BLaER1 (cell line): ENCODE data around the gene TEX2.
"Not testable (repeated sequence)": the region's sequence is repeated elsewhere in the genome, so short reads cannot be mapped to it uniquely, and the experiment has no call there.

Experiments
- H3K27ac ChIP-seq: shearing (Covaris generic); formaldehyde crosslinking; 2 replicates; pipeline ENCODE4 v1.8.1; 2022
- H3K27me3 ChIP-seq: shearing (Covaris generic); formaldehyde crosslinking; 2 replicates; pipeline ENCODE4 v1.8.1; 2022
- H3K36me3 ChIP-seq: shearing (Covaris generic); formaldehyde crosslinking; 2 replicates; pipeline ENCODE4 v1.8.1; 2022
- H3K4me1 ChIP-seq: shearing (Covaris generic); formaldehyde crosslinking; 2 replicates; pipeline ENCODE4 v1.8.1; 2022
- H3K4me2 ChIP-seq: shearing (Covaris generic); formaldehyde crosslinking; 2 replicates; pipeline ENCODE4 v1.8.1; 2022
- H3K4me3 ChIP-seq: shearing (Covaris generic); formaldehyde crosslinking; 2 replicates; pipeline ENCODE4 v1.8.1; 2022
- H3K9ac ChIP-seq: shearing (Covaris generic); formaldehyde crosslinking; 2 replicates; pipeline ENCODE4 v1.8.1; 2022
- H3K9me3 ChIP-seq: shearing (Covaris generic); formaldehyde crosslinking; 2 replicates; pipeline ENCODE4 v1.8.1; 2022
- H4K20me1 ChIP-seq: shearing (Covaris generic); formaldehyde crosslinking; 2 replicates; pipeline ENCODE4 v1.8.1; 2022
- Cebpa-rat ChIP-seq: shearing (Covaris generic); IDR thresholded peaks from 2 replicates; pipeline ENCODE4 v1.8.1; 2022

TEX2 gene

DNA sequence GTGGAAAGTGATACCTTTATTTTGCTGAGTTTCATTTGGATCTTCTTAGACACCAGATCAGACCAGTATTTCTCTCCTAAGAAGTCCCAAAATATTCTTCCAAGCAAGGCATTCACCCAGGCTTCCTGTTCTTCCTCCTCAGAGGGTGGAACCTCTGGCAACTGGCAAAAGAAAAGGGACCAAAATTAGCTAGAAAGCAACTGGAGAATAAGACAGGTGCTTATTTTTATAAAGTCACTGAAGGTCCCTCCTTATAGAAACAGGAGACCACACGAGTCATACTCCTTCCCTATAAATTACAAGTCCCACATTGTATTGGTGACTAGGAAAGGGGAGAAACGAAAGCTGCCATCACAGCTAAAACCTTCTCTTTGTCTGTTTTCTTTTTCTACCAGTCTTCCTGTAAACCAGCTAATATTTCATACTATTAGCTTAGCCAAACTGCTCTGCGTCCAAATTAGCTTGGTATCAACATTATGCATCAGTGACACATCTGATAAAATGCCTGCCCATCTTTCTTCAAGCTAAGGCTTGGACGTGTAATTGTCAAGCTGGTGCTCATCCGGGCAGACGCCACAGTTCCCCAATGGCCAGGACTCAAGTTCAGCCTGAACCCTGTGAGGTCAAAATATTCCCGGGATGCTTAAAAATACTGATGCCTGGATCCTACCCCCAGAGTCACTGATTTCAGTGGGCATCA lies 85.6 kb downstream of the TEX2 start:
- Histone ChIP-seq H3K4me1 (no peaks in the 10 kb centered on the region), H3K4me2 (no peak overlapping the region), H3K27me3 (no peaks in the 10 kb centered on the region), H3K9me3 (no peaks in the 10 kb centered on the region), H3K36me3 (peaks cover 48% of the 10 kb centered on the region), H3K4me3 (no peak overlapping the region), H3K9ac (no peak overlapping the region), H3K27ac (no peak overlapping the region), H4K20me1 (no peaks in the 10 kb centered on the region)
- TF ChIP-seq Cebpa-rat: no peak

DNA sequence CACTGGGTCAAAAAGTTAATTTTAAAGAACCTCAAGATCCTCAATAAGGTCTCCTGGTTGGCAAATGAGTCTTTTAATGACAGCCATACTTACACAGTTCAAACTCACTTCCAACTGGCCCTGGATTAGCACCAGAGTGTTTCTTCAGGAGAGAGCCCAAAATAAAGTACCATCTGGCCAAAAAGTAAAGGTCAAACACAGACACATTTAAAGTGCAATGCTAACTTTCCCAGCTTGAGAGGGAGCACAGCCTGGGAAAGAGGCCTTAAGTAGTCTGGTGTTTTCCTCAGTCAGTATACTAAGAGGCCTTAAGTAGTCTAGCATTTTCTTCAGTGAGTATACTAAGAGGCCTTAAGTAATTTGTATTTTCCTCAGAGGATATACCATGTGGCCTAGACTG lies 86.5 kb downstream of the TEX2 start:
- no peak overlapping the region for H3K9ac ChIP-seq
- no peaks in the 10 kb centered on the region for H4K20me1 ChIP-seq
- no peaks in the 10 kb centered on the region for H3K4me1 ChIP-seq

DNA sequence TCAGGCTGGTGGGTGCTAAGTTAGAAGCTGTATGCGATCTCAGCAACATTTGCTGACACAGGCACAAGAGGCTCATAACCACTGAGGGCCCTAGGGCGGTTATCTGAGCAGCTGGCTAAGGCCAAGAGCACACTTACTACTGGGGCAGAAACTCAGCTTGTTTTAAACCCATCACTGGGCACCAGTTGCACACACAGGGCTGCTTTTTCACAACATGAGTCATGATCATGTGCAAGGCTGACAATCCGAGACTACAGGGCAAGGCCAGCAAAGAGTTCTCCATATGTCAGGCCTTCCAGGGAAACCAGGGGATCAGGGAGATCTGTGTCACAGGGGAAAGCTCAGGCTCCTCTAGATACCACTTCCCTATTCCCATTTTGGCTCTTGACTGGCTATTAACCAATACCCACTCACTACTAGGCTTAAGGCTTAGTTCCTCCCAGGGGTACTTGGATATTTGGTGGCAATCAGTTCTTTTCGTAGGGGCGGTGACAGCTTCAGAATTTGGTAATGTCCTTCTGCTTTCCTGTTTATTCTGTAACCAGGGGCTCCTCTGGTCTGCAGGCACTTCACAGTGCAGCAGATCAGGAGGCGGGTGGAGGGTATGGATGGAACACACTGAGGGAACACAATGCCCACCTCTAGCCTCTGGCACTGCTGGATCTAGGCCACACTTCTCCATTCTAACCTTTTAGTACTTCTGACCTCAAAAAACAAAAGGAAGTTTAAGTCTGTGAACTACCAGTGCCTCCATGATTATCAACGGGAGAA lies 88.2 kb downstream of the TEX2 start:
- H3K9ac ChIP-seq: no peak overlapping the region

More for the DNA sequence above, 86.5 kb downstream of the TEX2 start:
- Histone ChIP-seq H3K4me3 (no peak overlapping the region), H3K9me3 (no peaks in the 10 kb centered on the region), H3K36me3 (peaks cover 54% of the 10 kb centered on the region), H3K27me3 (no peaks in the 10 kb centered on the region), H3K4me2 (no peak overlapping the region), H3K27ac (no peak overlapping the region)
- no peak for TF ChIP-seq Cebpa-rat

DNA sequence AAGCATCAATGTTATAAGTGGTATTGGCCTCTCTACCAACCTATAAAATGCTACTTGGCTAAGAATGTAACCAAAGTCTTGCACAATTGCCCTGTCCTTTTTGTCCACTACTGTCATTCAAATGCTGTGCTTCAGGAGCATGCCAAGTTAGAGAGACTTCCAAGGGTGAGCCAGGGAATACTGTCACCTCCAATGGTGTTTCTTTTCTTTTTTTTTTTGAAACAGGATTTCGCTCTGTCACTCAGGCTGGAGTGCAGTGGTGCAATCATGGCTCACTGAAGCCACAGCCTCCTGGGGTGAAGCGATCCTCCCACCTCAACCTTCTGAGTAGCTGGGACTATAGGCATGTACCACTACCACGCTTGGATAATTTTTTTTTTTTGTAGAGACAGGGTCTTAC lies 89.4 kb downstream of the TEX2 start:
- H3K36me3 ChIP-seq: peaks cover 73% of the 10 kb centered on the region
- no peaks in the 10 kb centered on the region for H4K20me1 ChIP-seq
- no peaks in the 10 kb centered on the region for H3K4me1 ChIP-seq
- no peak overlapping the region for H3K4me2 ChIP-seq
- no peak overlapping the region for H3K9ac ChIP-seq
- H3K27me3 ChIP-seq: no peaks in the 10 kb centered on the region
- no peak for TF ChIP-seq Cebpa-rat
- no peak overlapping the region for H3K27ac ChIP-seq
- H3K4me3 ChIP-seq: no peak overlapping the region
- no peaks in the 10 kb centered on the region for H3K9me3 ChIP-seq

More for the DNA sequence above, 88.2 kb downstream of the TEX2 start:
- no peaks in the 10 kb centered on the region for H4K20me1 ChIP-seq
- no peaks in the 10 kb centered on the region for H3K4me1 ChIP-seq
- H3K36me3 ChIP-seq: peaks cover 68% of the 10 kb centered on the region
- H3K4me3 ChIP-seq: no peak overlapping the region
- H3K27ac ChIP-seq: no peak overlapping the region
- H3K27me3 ChIP-seq: no peaks in the 10 kb centered on the region
- H3K4me2 ChIP-seq: no peak overlapping the region
- H3K9me3 ChIP-seq: no peaks in the 10 kb centered on the region
- TF ChIP-seq Cebpa-rat: no peak

DNA sequence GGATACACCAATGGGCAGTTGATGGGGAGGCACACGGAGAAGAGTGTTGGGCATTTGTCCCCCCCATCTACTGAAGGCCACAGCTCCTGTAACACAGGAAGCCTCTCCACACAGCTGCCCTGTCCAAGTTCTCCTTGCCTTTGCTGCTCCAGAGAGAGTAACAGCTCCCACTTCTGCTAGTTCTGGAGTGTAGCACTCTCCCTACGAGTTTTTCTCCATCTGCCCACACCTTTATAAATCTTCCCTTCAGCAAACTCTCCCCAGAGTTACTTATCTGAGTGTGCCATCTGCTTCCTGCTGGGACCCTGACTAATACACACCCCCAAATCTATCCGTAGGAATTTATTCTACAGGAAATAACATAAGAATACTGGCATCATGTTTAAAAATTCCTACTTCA lies 90.5 kb downstream of the TEX2 start:
- Histone ChIP-seq H3K27ac (no peak overlapping the region), H3K9me3 (no peaks in the 10 kb centered on the region), H3K36me3 (peaks cover 63% of the 10 kb centered on the region), H3K27me3 (no peaks in the 10 kb centered on the region), H3K4me1 (no peaks in the 10 kb centered on the region), H3K9ac (no peak overlapping the region), H4K20me1 (no peaks in the 10 kb centered on the region), H3K4me3 (no peak overlapping the region), H3K4me2 (no peak overlapping the region)
- no peak for TF ChIP-seq Cebpa-rat

DNA sequence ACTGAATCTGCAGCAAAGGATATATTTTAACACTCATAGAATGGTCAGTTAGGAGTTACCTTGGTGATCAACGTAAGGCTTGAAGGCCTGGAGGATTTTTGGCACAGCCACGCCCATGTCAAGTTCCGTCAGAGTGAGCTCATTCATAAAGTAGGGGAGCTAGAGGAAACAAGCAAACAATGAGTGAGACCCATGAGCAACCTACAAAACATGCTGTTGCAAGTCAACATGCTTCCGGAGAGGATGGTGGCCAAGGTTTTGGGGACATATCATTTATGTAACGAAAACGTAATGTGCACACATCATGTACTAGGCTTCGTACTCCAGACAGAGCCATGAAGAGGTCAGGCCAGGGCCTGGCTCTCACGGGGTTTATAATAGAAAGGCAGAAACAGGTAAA lies 92.0 kb downstream of the TEX2 start:
- no peak for TF ChIP-seq Cebpa-rat
- Histone ChIP-seq H3K4me3 (no peak overlapping the region), H3K9ac (no peak overlapping the region), H3K9me3 (no peaks in the 10 kb centered on the region), H3K4me1 (no peaks in the 10 kb centered on the region), H4K20me1 (no peaks in the 10 kb centered on the region), H3K36me3 (peaks cover 59% of the 10 kb centered on the region), H3K4me2 (no peak overlapping the region), H3K27me3 (no peaks in the 10 kb centered on the region), H3K27ac (no peak overlapping the region)

DNA sequence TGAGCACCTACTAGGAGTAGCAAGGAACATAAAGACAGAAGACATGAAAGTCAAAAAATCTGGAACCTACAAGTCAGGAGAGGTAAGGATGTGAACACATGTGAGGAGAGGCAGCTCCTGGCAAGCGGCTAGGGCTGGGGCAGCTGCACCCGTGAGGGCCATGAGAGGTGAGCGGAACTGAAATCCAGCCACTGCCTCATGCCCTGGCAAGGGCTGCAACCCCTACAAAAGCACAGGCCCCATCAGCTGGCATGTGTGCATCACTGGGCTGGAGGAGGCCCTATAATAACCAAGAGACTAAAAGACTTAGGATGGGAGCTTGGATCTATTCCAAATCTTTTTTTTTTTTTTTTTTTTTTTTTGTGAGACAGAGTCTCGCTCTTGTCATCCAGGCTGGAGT lies 92.8 kb downstream of the TEX2 start:
- peaks cover 59% of the 10 kb centered on the region for H3K36me3 ChIP-seq
- no peak overlapping the region for H3K4me3 ChIP-seq
- no peaks in the 10 kb centered on the region for H4K20me1 ChIP-seq
- no peak overlapping the region for H3K4me2 ChIP-seq
- H3K4me1 ChIP-seq: no peaks in the 10 kb centered on the region
- no peak overlapping the region for H3K27ac ChIP-seq
- no peak for TF ChIP-seq Cebpa-rat
- H3K27me3 ChIP-seq: no peaks in the 10 kb centered on the region
- H3K9ac ChIP-seq: no peak overlapping the region
- no peaks in the 10 kb centered on the region for H3K9me3 ChIP-seq

DNA sequence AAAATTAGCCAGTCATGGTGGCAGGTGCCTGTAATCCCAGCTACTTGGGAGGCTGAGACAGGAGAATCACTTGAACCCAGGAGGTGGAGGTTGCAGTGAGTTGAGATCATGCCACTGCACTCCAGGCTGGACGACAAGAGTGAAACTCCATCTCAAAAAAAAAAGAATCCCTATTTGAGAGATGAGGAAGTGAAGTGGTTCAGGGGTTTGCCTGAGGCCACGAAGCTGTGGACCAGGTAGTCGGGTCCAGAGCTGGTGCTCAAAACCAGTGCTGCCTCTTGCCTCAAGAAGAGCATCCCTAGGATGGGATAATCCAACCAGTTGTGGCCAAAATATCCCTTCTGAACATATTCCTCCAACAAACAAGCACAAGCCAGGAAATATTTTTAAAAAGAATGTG lies 95.4 kb downstream of the TEX2 start:
- not testable (repeated sequence) for H3K4me2 ChIP-seq, H3K9me3 ChIP-seq, H3K4me3 ChIP-seq, H3K4me1 ChIP-seq, H3K27ac ChIP-seq, H3K9ac ChIP-seq, H4K20me1 ChIP-seq, H3K27me3 ChIP-seq
- H3K36me3 ChIP-seq: peaks cover 60% of the 10 kb centered on the region

DNA sequence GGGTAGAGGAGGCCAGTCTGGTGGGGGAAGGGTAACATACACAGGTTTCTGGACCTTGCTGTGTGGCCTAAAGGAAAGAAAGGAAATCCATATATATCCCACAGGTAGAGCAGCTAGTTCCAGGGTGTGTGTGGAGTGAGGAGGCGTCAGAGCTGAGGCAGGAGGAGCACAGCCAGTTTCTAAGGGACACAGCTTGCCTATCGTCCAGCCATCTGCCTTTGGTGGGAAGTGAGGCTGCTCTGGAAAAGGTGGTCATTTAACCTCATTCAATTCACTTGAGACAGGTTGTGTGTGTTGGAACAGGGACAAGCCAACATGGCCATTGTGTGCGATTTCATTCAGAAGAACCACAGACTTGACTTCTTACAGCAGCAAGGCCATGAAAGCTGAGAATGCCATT lies 96.2 kb downstream of the TEX2 start:
- H3K4me2 ChIP-seq: no peak overlapping the region
- no peak overlapping the region for H3K27ac ChIP-seq
- peaks cover 58% of the 10 kb centered on the region for H3K36me3 ChIP-seq
- TF ChIP-seq Cebpa-rat: no peak
- H3K4me3 ChIP-seq: no peak overlapping the region
- H4K20me1 ChIP-seq: no peaks in the 10 kb centered on the region
- H3K9ac ChIP-seq: no peak overlapping the region
- no peaks in the 10 kb centered on the region for H3K9me3 ChIP-seq
- no peaks in the 10 kb centered on the region for H3K27me3 ChIP-seq
- H3K4me1 ChIP-seq: no peaks in the 10 kb centered on the region

DNA sequence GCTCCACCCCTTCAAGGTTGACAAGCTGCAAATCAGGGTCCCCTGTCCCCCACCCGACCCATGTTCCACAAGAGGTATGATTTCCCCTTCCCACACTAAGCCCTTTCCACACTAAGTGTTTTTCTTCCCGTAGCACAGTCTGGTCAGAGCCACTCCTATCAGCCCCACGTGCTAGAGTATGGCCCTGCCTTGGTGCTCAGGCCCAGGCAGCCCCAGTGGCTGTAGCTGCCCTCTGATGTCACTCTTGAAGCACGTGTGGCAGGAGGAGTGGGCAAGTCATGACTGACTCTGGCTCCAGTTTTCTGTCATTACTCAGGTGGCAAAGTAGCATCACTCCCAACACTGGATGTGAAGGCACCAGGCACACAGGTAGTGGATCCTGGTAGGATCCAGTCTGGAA lies 97.7 kb downstream of the TEX2 start:
- no peak for TF ChIP-seq Cebpa-rat
- H3K27me3 ChIP-seq: no peaks in the 10 kb centered on the region

More for the DNA sequence above, 97.7 kb downstream of the TEX2 start:
- H3K4me2 ChIP-seq: no peak overlapping the region
- no peaks in the 10 kb centered on the region for H3K4me1 ChIP-seq
- no peak overlapping the region for H3K27ac ChIP-seq
- no peaks in the 10 kb centered on the region for H3K9me3 ChIP-seq
- no peak overlapping the region for H3K4me3 ChIP-seq
- no peak overlapping the region for H3K9ac ChIP-seq
- no peaks in the 10 kb centered on the region for H4K20me1 ChIP-seq
- peaks cover 44% of the 10 kb centered on the region for H3K36me3 ChIP-seq
